ENCODE data around the gene KRTAP10-1. TPM values are rescaled to one million over a fixed set of nuclear protein-coding genes. Genes with fewer than 3 reads are reported as not detected.

The KRTAP10-1 gene
- total and polyA plus RNA-seq, 2 of the 13 experiments (the other 11 are each of a cell fraction or from before 2014, with no cell fraction given): not detected

DNA sequence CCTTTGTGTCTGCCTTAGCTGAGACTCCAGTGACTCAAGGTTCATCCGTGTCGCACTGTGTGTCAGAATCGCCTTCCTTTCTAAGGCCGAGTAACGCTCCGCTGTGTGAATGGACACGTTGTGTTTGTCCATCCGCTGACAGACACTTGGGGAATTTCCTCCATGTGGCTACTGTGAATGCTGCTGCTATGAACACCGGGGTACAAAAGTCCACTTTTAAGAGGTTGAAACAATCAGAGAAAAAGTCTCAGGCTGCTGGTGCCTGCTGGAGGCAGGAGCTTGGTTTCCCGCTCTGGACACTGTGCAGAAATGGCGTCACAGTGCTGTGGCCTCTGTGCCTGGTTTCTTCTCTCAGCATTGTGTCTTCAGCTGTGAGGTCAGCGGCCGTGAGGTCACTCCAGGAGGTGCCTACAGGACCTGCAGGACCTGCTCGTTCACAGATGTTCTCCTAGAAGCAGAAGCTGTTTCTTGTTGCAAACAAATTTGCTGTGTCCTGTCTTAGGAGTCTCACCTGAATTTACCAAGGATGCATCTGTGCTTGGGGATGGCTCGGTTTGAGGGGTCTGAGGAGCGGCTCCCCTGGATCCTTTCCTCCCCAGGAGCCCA is 34.2 kb downstream of the KRTAP10-1 start (continued):
- TF ChIP-seq ZNF574 (CRISPR knock-in tag; IDR thresholded peaks at IDR 0.05) (no peak), FOSL2 (CRISPR knock-in tag; IDR thresholded peaks at IDR 0.05) (peak; percentile 81), NR3C1 (CRISPR knock-in tag; IDR thresholded peaks at IDR 0.05) (no peak), ZNF292 (CRISPR knock-in tag; IDR thresholded peaks at IDR 0.05; ENCODE audit: borderline replicate concordance, low read depth) (no peak), ZNF264 (CRISPR knock-in tag; IDR thresholded peaks at IDR 0.05) (no peak), THAP11 (CRISPR knock-in tag; IDR thresholded peaks at IDR 0.05) (peak; percentile 47), ZNF615 (CRISPR knock-in tag; IDR thresholded peaks at IDR 0.05; ENCODE audit: borderline replicate concordance) (no peak), XBP1 (CRISPR knock-in tag; IDR thresholded peaks at IDR 0.05) (no peak), POLR2G (IDR thresholded peaks at IDR 0.05; ENCODE audit: low read depth, low read length) (peak; percentile 74), PTBP1 (IDR thresholded peaks at IDR 0.05; ENCODE audit: low read depth, low read length, poor library complexity, severe bottlenecking) (no peak), ZNF740 (CRISPR knock-in tag; IDR thresholded peaks at IDR 0.05) (peak; percentile 56; the same call in 1 of the 2 replicates), HNF1B (CRISPR knock-in tag; IDR thresholded peaks at IDR 0.05) (no peak; the same call in 1 of the 2 replicates), RFX1 (IDR thresholded peaks at IDR 0.05) (no peak), ZBTB46 (CRISPR knock-in tag; IDR thresholded peaks at IDR 0.05; ENCODE audit: borderline replicate concordance) (no peak), ZNF234 (CRISPR knock-in tag; conservative IDR thresholded peaks at IDR 0.05) (no peak), ZNF562 (CRISPR knock-in tag; IDR thresholded peaks at IDR 0.05; ENCODE audit: borderline replicate concordance) (no peak), STAT5B (CRISPR knock-in tag; IDR thresholded peaks at IDR 0.05) (no peak), ZNF430 (CRISPR knock-in tag; IDR thresholded peaks at IDR 0.05) (no peak; the same call in none of the 2 replicates)
- TF ChIP-seq, protein P1, sequence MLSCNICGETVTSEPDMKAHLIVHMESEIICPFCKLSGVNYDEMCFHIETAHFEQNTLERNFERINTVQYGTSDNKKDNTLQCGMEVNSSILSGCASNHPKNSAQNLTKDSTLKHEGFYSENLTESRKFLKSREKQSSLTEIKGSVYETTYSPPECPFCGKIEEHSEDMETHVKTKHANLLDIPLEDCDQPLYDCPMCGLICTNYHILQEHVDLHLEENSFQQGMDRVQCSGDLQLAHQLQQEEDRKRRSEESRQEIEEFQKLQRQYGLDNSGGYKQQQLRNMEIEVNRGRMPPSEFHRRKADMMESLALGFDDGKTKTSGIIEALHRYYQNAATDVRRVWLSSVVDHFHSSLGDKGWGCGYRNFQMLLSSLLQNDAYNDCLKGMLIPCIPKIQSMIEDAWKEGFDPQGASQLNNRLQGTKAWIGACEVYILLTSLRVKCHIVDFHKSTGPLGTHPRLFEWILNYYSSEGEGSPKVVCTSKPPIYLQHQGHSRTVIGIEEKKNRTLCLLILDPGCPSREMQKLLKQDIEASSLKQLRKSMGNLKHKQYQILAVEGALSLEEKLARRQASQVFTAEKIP (CRISPR knock-in tag; IDR thresholded peaks at IDR 0.05; ENCODE audit: borderline replicate concordance): no peak
- TF ChIP-seq, protein P2, sequence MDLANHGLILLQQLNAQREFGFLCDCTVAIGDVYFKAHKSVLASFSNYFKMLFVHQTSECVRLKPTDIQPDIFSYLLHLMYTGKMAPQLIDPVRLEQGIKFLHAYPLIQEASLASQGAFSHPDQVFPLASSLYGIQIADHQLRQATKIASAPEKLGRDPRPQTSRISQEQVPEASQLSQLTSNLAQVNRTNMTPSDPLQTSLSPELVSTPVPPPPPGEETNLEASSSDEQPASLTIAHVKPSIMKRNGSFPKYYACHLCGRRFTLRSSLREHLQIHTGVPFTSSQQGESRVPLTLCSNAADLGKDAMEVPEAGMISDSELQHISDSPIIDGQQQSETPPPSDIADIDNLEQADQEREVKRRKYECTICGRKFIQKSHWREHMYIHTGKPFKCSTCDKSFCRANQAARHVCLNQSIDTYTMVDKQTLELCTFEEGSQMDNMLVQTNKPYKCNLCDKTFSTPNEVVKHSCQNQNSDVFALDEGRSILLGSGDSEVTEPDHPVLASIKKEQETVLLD (CRISPR knock-in tag; IDR thresholded peaks at IDR 0.05; ENCODE audit: low read depth): peak; percentile 52; the same call in 1 of the 2 replicates

Measured in HepG2 (cell line).